ENCODE data around the gene EHD1. TPM values are rescaled to one million over a fixed set of nuclear protein-coding genes. Genes with fewer than 3 reads are reported as not detected.

Gene EHD1
- total and polyA plus RNA-seq, 2 donors (not counting 1 experiment from before 2014, with no cell fraction given) = 71.3 to 240 TPM

DNA sequence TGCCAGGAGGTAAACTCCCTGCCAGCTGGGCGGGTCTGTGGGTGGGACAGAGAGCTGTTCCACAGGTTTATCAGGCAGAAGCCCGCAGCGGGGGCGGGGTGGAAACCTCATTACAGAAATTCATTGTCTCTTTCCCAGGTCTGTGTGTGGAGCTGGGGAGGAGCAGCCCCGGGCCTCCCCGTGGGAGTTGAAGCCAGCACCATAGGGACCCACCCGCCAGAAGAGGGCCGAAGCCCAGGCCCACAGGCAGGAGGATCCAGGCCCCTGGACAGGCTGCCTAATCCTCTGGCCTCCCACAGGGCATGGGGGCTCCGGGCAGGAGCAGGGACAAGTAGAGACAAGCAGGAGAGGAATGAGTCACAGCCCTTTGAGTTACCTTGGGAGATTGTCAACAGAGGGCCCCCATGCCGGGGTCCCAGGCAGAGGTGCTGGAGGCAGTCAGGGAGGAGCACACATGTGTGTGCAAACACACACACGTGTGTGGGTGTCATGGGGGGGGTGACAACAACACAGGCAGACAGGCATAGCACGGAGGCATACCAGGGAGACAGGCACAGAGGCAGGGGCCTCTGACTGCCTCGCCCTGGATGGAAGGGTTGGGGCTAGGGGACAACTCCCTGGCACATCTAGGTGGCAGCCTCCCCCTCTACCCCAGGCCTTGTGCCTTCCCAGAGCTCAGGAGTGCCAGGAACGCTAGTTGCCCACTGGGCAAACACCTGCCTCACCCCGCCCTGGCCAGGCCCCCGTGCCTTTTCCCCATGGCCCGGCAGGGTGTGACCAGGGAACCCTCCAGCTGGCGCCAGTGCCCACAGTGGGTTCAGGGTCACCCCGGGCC, 35.4 kb downstream of the EHD1 start:
- H3K4me2 ChIP-seq (ENCODE audit: extremely low read depth, insufficient read depth, low read length) = no peak overlapping the region
- H3K9ac ChIP-seq (ENCODE audit: insufficient read depth, low read length) = no peak overlapping the region
- no peak overlapping the region for H2AFZ ChIP-seq (ENCODE audit: low read length)
- H3K4me3 ChIP-seq (replicated peaks in 1 of 4; ENCODE audit: control extremely low read depth in 1 of 4, insufficient read depth in 1 of 4, low read depth in 3 of 4, low read length in 4 of 4) = no peak overlapping the region
- TF ChIP-seq, protein P1, sequence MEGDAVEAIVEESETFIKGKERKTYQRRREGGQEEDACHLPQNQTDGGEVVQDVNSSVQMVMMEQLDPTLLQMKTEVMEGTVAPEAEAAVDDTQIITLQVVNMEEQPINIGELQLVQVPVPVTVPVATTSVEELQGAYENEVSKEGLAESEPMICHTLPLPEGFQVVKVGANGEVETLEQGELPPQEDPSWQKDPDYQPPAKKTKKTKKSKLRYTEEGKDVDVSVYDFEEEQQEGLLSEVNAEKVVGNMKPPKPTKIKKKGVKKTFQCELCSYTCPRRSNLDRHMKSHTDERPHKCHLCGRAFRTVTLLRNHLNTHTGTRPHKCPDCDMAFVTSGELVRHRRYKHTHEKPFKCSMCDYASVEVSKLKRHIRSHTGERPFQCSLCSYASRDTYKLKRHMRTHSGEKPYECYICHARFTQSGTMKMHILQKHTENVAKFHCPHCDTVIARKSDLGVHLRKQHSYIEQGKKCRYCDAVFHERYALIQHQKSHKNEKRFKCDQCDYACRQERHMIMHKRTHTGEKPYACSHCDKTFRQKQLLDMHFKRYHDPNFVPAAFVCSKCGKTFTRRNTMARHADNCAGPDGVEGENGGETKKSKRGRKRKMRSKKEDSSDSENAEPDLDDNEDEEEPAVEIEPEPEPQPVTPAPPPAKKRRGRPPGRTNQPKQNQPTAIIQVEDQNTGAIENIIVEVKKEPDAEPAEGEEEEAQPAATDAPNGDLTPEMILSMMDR (conservative IDR thresholded peaks at IDR 0.05 in 1 of 2, IDR thresholded peaks at IDR 0.05 in 1 of 2; ENCODE audit: low read depth in 1 of 2, low read length in 2 of 2) = no peak
- no peak for TF ChIP-seq EZH2 (IDR thresholded peaks at IDR 0.05; ENCODE audit: low read length, missing control alignments)
- no peaks in the 10 kb centered on the region for H3K36me3 ChIP-seq (ENCODE audit: control insufficient read depth, insufficient read depth, low read length)
- no peak for DNase-seq (ENCODE audit: low read depth in 2 of 2)
- H3K4me1 ChIP-seq (ENCODE audit: control insufficient read depth, extremely low read depth, insufficient read depth, low read length) = peaks cover 7% of the 10 kb centered on the region
- no peaks in the 10 kb centered on the region for H4K20me1 ChIP-seq (ENCODE audit: control insufficient read depth, extremely low read depth, insufficient read depth, low read length)
- no peak overlapping the region for H3K27ac ChIP-seq (ENCODE audit: insufficient read depth, low read length)
- no peaks in the 10 kb centered on the region for H3K79me2 ChIP-seq (ENCODE audit: control insufficient read depth, insufficient read depth, low read length)
- H3K27me3 ChIP-seq (ENCODE audit: control insufficient read depth, insufficient read depth, low read length) = no peaks in the 10 kb centered on the region
- no peaks in the 10 kb centered on the region for H3K9me3 ChIP-seq (ENCODE audit: control insufficient read depth, insufficient read depth, low read depth, low read length)

DNA sequence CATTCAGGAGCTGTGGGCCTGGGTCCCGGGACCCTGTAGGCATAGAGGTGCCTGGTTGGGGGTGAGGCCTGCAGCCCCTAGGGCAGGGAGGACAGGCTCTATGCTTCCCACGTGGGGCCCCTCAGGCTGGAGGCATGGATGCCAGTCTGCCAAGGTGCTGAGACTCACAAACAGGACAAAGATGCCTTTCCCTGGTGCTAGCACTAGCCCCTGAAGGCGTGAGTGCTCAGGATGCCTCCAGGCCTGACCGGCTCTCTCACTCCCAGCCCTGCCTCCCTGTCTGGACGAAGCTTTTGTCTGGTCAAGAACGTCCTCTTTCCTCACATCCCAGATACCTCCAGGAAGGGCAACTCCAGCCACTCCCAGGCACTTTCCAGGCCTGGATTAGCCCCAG, 36.1 kb downstream of the EHD1 start:
- no peak overlapping the region for H3K27ac ChIP-seq (ENCODE audit: insufficient read depth, low read length)
- H3K4me2 ChIP-seq (ENCODE audit: extremely low read depth, insufficient read depth, low read length) = no peak overlapping the region
- no peaks in the 10 kb centered on the region for H3K79me2 ChIP-seq (ENCODE audit: control insufficient read depth, insufficient read depth, low read length)
- peaks cover 5% of the 10 kb centered on the region for H3K4me1 ChIP-seq (ENCODE audit: control insufficient read depth, extremely low read depth, insufficient read depth, low read length)
- TF ChIP-seq EZH2 (IDR thresholded peaks at IDR 0.05; ENCODE audit: low read length, missing control alignments) = no peak
- TF ChIP-seq, protein P1 (conservative IDR thresholded peaks at IDR 0.05 in 1 of 2, IDR thresholded peaks at IDR 0.05 in 1 of 2; ENCODE audit: low read depth in 1 of 2, low read length in 2 of 2) = no peak
- H2AFZ ChIP-seq (ENCODE audit: low read length) = no peak overlapping the region
- no peaks in the 10 kb centered on the region for H3K36me3 ChIP-seq (ENCODE audit: control insufficient read depth, insufficient read depth, low read length)
- no peaks in the 10 kb centered on the region for H3K9me3 ChIP-seq (ENCODE audit: control insufficient read depth, insufficient read depth, low read depth, low read length)
- no peak overlapping the region for H3K4me3 ChIP-seq (replicated peaks in 1 of 4; ENCODE audit: control extremely low read depth in 1 of 4, insufficient read depth in 1 of 4, low read depth in 3 of 4, low read length in 4 of 4)
- DNase-seq (ENCODE audit: low read depth in 2 of 2) = no peak
- no peaks in the 10 kb centered on the region for H4K20me1 ChIP-seq (ENCODE audit: control insufficient read depth, extremely low read depth, insufficient read depth, low read length)
- no peaks in the 10 kb centered on the region for H3K27me3 ChIP-seq (ENCODE audit: control insufficient read depth, insufficient read depth, low read length)
- H3K9ac ChIP-seq (ENCODE audit: insufficient read depth, low read length) = no peak overlapping the region

DNA sequence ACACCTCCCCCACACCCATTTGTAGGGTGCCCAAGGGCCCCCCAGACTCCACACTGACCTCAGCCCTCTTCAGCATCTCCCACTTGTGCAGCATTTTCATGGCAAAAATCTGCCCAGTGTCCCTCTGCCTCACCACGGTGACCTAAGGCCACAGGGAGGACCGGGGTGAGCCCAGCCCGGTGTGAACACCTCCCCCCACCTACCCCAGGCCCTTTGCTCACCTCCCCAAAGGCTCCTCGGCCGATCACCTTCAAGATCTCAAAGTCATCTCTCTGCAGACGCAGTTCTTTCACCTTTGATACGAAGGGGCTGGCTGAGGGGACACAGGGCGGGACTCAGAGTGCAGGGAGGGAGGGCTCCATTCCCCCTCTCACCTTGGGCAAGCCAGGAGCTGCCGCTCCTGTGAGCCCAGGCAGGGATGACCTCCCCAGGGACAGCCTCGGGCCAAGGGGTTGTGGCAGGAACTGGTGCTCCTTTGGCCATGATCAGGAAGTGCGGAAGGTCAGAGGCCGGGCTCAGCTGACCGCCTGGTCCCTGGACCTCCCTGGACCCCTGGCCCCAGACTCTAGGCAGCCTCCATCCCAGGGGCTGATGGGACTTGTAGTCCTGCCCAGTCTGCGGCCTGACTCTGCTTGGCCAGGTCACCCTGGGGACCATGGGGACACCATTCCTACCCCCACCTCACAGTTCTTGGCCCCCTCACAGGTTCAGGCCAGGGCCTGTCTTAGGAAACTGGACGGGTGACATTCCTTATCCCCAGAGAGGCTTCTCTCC, 36.6 kb downstream of the EHD1 start:
- no peaks in the 10 kb centered on the region for H4K20me1 ChIP-seq (ENCODE audit: control insufficient read depth, extremely low read depth, insufficient read depth, low read length)
- DNase-seq (ENCODE audit: low read depth in 2 of 2) = no peak
- no peak for TF ChIP-seq EZH2 (IDR thresholded peaks at IDR 0.05; ENCODE audit: low read length, missing control alignments)
- TF ChIP-seq, protein P1 (conservative IDR thresholded peaks at IDR 0.05 in 1 of 2, IDR thresholded peaks at IDR 0.05 in 1 of 2; ENCODE audit: low read depth in 1 of 2, low read length in 2 of 2) = no peak

More for the DNA sequence above, 36.6 kb downstream of the EHD1 start:
- Histone ChIP-seq H3K27ac (ENCODE audit: insufficient read depth, low read length) (no peak overlapping the region), H2AFZ (ENCODE audit: low read length) (no peak overlapping the region), H3K4me2 (ENCODE audit: extremely low read depth, insufficient read depth, low read length) (no peak overlapping the region), H3K4me1 (ENCODE audit: control insufficient read depth, extremely low read depth, insufficient read depth, low read length) (peaks cover 4% of the 10 kb centered on the region), H3K27me3 (ENCODE audit: control insufficient read depth, insufficient read depth, low read length) (no peaks in the 10 kb centered on the region), H3K9me3 (ENCODE audit: control insufficient read depth, insufficient read depth, low read depth, low read length) (no peaks in the 10 kb centered on the region), H3K79me2 (ENCODE audit: control insufficient read depth, insufficient read depth, low read length) (no peaks in the 10 kb centered on the region), H3K36me3 (ENCODE audit: control insufficient read depth, insufficient read depth, low read length) (no peaks in the 10 kb centered on the region), H3K4me3 (replicated peaks in 1 of 4; ENCODE audit: control extremely low read depth in 1 of 4, insufficient read depth in 1 of 4, low read depth in 3 of 4, low read length in 4 of 4) (no peak overlapping the region), H3K9ac (ENCODE audit: insufficient read depth, low read length) (no peak overlapping the region)

All from fibroblast of lung (primary cell).